GM12865 (cell line): ENCODE results near the gene UBAP1L.
"Not testable (repeated sequence)": the region's sequence is repeated elsewhere in the genome, so short reads cannot be mapped to it uniquely, and the experiment has no call there.

ENCODE experiments used
- DNase-seq: peaks from one replicate; pipeline ENCODE4 v3.0.0; 2010; ENCODE audit warnings: low read depth
- H3K4me3 ChIP-seq: 2 replicates; pipeline ENCODE4 v1.5.1; 2011; ENCODE audit warnings: mild to moderate bottlenecking, low read depth, low read length, control low read depth
- CTCF ChIP-seq: IDR thresholded peaks from 2 replicates; pipeline ENCODE4 v1.5.1; 2011; ENCODE audit warnings: low read length, control low read depth, low read depth, inconsistent platforms; ENCODE audit not compliant: insufficient read depth; ENCODE audit errors: missing control alignments

Gene UBAP1L

GRCh38 chr15:65049418-65049840 lies 65.6 kb downstream of the UBAP1L start:
- TF ChIP-seq CTCF = no peak
- DNase-seq = peak; percentile 96
- peak overlapping the region; percentile 51 for H3K4me3 ChIP-seq

GRCh38 chr15:65048241-65048640 lies 66.8 kb downstream of the UBAP1L start:
- no peak overlapping the region for H3K4me3 ChIP-seq
- TF ChIP-seq CTCF = no peak
- DNase-seq = no peak

GRCh38 chr15:65044724-65045481 lies 70.1 kb downstream of the UBAP1L start, which contains the start of gene SLC51B:
SLC51B (plus strand) TSS chr15:65045387; CDS start chr15:65050005, 4,618 bp downstream.
- no peak within 1 kb of the TSS for H3K4me3 ChIP-seq
- no peak for DNase-seq
- TF ChIP-seq CTCF = no peak

- not testable (repeated sequence) for DNase-seq
These were observed 70.8 kb downstream of the UBAP1L start for GRCh38 chr15:65044218-65044617.

GRCh38 chr15:65042776-65043327 lies 72.1 kb downstream of the UBAP1L start:
- no peak for DNase-seq
- H3K4me3 ChIP-seq = no peak overlapping the region
- no peak for TF ChIP-seq CTCF

More at GRCh38 chr15:65044218-65044617, 70.8 kb downstream of the UBAP1L start:
- not testable (repeated sequence) for H3K4me3 ChIP-seq
